ENCODE measurements around the gene BLOC1S3. TPM values are rescaled to one million over a fixed set of nuclear protein-coding genes. Genes with fewer than 3 reads are reported as not detected.

The BLOC1S3 gene
- total RNA-seq, 1 experiment from 2014 or later, result 11.9 TPM

DNA sequence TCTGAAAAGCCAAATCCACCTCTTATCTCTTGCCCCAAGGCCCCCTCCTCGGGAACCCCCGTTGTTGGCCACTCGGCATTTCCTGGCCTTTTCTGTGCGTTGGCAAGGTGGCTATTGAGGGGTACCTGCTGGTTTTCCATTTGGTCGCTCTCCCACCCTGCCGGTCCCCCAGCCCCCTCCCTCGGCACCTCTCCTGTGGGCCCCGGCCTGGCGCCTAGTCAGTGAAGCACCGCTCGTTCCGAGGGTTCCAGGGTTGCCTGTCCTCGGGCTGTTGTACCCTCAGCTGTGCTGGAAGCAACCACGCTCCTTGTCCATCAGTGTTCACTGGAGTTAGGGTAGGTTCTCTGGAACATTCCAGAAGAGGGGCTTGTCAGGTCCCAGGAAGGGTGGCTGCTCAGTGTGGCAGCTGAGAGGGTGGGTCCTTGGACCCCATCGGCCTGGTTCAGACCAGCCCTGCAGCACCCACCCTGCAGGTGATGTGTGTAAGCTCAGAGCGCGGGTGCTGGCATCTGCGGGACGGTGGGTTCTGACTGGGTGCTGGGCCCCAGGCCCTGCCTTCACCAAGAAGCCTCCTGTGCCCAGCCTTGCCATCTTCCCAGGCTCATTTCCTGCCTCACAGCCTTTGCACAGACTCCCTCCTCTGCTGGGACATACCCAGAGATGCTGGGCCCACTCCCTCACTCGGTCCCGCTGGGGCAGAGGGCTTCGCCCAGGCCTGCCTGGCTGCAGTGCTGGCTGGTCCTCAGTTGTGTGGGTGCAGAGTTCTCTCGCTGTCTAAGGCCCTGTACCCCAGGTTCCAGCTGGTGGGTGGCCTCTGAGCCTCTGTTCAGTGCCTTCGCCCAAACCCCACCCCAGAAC, 39.1 kb upstream of the BLOC1S3 start:
- TF ChIP-seq EZH2phosphoT487 (IDR thresholded peaks at IDR 0.05; ENCODE audit: borderline replicate concordance, low read length) (no peak), EZH2 (IDR thresholded peaks at IDR 0.05; ENCODE audit: low read length, unreplicated experiment) (no peak)
- TF ChIP-seq, protein P1, sequence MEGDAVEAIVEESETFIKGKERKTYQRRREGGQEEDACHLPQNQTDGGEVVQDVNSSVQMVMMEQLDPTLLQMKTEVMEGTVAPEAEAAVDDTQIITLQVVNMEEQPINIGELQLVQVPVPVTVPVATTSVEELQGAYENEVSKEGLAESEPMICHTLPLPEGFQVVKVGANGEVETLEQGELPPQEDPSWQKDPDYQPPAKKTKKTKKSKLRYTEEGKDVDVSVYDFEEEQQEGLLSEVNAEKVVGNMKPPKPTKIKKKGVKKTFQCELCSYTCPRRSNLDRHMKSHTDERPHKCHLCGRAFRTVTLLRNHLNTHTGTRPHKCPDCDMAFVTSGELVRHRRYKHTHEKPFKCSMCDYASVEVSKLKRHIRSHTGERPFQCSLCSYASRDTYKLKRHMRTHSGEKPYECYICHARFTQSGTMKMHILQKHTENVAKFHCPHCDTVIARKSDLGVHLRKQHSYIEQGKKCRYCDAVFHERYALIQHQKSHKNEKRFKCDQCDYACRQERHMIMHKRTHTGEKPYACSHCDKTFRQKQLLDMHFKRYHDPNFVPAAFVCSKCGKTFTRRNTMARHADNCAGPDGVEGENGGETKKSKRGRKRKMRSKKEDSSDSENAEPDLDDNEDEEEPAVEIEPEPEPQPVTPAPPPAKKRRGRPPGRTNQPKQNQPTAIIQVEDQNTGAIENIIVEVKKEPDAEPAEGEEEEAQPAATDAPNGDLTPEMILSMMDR (conservative IDR thresholded peaks at IDR 0.05; ENCODE audit: low read depth, low read length), result no peak
- intact Hi-C loops (cut with micrococcal nuclease), result no loop called here
- Histone ChIP-seq H3K27ac (ENCODE audit: low read length) (no peak overlapping the region), H4K20me1 (ENCODE audit: low read length) (no peaks in the 10 kb centered on the region), H3K9ac (ENCODE audit: low read length) (no peak overlapping the region), H3K4me2 (ENCODE audit: low read length) (no peak overlapping the region), H3K9me2 (replicated peaks; ENCODE audit: low read length) (no peaks in the 10 kb centered on the region), H3K4me3 (ENCODE audit: low read length) (no peak overlapping the region), H3K27me3 (ENCODE audit: low read length) (no peaks in the 10 kb centered on the region), H3K36me3 (ENCODE audit: low read depth, low read length) (no peaks in the 10 kb centered on the region), H3K79me2 (ENCODE audit: low read length) (no peaks in the 10 kb centered on the region), H3F3A (ENCODE audit: low read length, unreplicated experiment) (no peaks in the 10 kb centered on the region), H3K4me1 (ENCODE audit: insufficient read depth, low read length) (no peaks in the 10 kb centered on the region), H3K9me3 (ENCODE audit: low read length) (no peaks in the 10 kb centered on the region), H2AFZ (ENCODE audit: low read length) (no peak overlapping the region)
- POLR2A ChIA-PET (ENCODE audit: unreplicated experiment), result no interaction called here
- CTCF ChIA-PET, result no interaction called here
- no TSS peak for BruUV-seq (replicated peaks)
- no peak for DNase-seq
- ATAC-seq, result no peak

DNA sequence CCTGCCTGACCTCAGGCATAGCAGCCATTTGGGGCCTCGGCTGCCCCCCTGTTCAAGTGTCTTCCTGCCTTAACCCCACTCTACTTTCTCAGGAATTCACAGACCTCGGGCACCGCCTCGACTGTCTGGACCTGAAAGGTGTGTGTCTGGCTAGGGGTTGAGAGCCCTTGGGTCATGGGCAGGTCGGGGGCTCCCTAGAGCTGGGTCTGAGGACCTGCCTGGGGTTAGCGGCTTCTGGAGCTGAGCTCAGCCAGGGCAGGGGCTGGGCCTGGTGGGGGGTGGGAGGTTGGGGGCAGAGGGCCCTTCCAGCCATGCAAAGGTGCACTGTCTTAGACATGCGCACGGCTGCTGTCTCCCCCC, 38.5 kb upstream of the BLOC1S3 start:
- no peak for ATAC-seq
- Histone ChIP-seq H3K4me3 (ENCODE audit: low read length) (no peak overlapping the region), H3K27ac (ENCODE audit: low read length) (no peak overlapping the region), H3F3A (ENCODE audit: low read length, unreplicated experiment) (no peaks in the 10 kb centered on the region), H4K20me1 (ENCODE audit: low read length) (no peaks in the 10 kb centered on the region), H3K36me3 (ENCODE audit: low read depth, low read length) (no peaks in the 10 kb centered on the region), H3K9me3 (ENCODE audit: low read length) (no peaks in the 10 kb centered on the region), H3K79me2 (ENCODE audit: low read length) (no peaks in the 10 kb centered on the region), H3K27me3 (ENCODE audit: low read length) (no peaks in the 10 kb centered on the region), H3K4me1 (ENCODE audit: insufficient read depth, low read length) (no peaks in the 10 kb centered on the region), H3K9ac (ENCODE audit: low read length) (no peak overlapping the region), H2AFZ (ENCODE audit: low read length) (no peak overlapping the region), H3K4me2 (ENCODE audit: low read length) (no peak overlapping the region), H3K9me2 (replicated peaks; ENCODE audit: low read length) (no peaks in the 10 kb centered on the region)
- CTCF ChIA-PET, result no interaction called here
- POLR2A ChIA-PET (ENCODE audit: unreplicated experiment), result no interaction called here
- intact Hi-C loops (cut with micrococcal nuclease), result no loop called here
- BruUV-seq (replicated peaks), result no TSS peak
- DNase-seq, result no peak
- TF ChIP-seq, protein P1 (conservative IDR thresholded peaks at IDR 0.05; ENCODE audit: low read depth, low read length), result no peak

DNA sequence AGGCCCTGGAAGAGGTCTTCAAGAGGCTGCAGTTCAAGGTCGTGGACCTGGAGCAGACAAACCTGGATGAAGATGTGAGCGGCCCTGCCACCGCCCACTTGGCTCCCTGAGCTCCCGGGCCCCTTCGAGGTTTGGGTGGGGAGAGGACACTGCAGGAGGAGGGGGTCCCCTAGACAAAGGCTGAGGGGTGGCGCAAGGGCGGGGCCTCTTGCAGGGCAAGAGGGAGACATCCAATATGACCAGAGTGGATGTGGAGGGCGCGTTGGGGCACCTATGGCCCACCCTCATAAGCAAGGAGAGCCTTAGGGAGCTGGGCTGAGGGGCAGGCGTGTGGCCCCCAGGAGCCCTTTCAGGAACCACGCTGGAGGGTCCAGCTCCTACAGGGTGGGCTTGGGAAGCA, 38.1 kb upstream of the BLOC1S3 start:
- H3K9me2 ChIP-seq (replicated peaks; ENCODE audit: low read length), result no peaks in the 10 kb centered on the region
- no peaks in the 10 kb centered on the region for H3K36me3 ChIP-seq (ENCODE audit: low read depth, low read length)
- H4K20me1 ChIP-seq (ENCODE audit: low read length), result no peaks in the 10 kb centered on the region
- no peaks in the 10 kb centered on the region for H3K27me3 ChIP-seq (ENCODE audit: low read length)
- TF ChIP-seq EZH2phosphoT487 (IDR thresholded peaks at IDR 0.05; ENCODE audit: borderline replicate concordance, low read length) (no peak), EZH2 (IDR thresholded peaks at IDR 0.05; ENCODE audit: low read length, unreplicated experiment) (no peak)
- TF ChIP-seq, protein P1 (conservative IDR thresholded peaks at IDR 0.05; ENCODE audit: low read depth, low read length), result no peak
- no peak overlapping the region for H3K4me3 ChIP-seq (ENCODE audit: low read length)
- H3K9me3 ChIP-seq (ENCODE audit: low read length), result no peaks in the 10 kb centered on the region
- no peak overlapping the region for H3K27ac ChIP-seq (ENCODE audit: low read length)
- no peak overlapping the region for H2AFZ ChIP-seq (ENCODE audit: low read length)
- POLR2A ChIA-PET (ENCODE audit: unreplicated experiment), result no interaction called here
- H3F3A ChIP-seq (ENCODE audit: low read length, unreplicated experiment), result no peaks in the 10 kb centered on the region
- H3K4me1 ChIP-seq (ENCODE audit: insufficient read depth, low read length), result no peaks in the 10 kb centered on the region
- intact Hi-C loops (cut with micrococcal nuclease), result no loop called here
- DNase-seq (no peak), ATAC-seq (no peak)
- no peak overlapping the region for H3K4me2 ChIP-seq (ENCODE audit: low read length)
- no TSS peak for BruUV-seq (replicated peaks)
- CTCF ChIA-PET, result no interaction called here
- H3K9ac ChIP-seq (ENCODE audit: low read length), result no peak overlapping the region
- H3K79me2 ChIP-seq (ENCODE audit: low read length), result no peaks in the 10 kb centered on the region
